GM06990 (cell line): Measurements from ENCODE around the gene CHST13.

Source experiments
- DNase-seq: peaks from one replicate; pipeline ENCODE4 v3.0.0-alpha.2; 2011; ENCODE audit not compliant: insufficient read length; ENCODE audit errors: extremely low read depth
- H3K27me3 ChIP-seq: replicated peaks from 2 replicates; pipeline ENCODE4 v1.6.0; 2011; ENCODE audit warnings: low read length; ENCODE audit not compliant: control insufficient read depth, insufficient read depth
- H3K36me3 ChIP-seq: 2 replicates; pipeline ENCODE4 v1.5.1; 2011; ENCODE audit warnings: low read length; ENCODE audit not compliant: control insufficient read depth, insufficient read depth
- H3K4me3 ChIP-seq: replicated peaks from 2 replicates; pipeline ENCODE4 v1.5.1; 2011; ENCODE audit warnings: low read depth, mild to moderate bottlenecking, control low read depth, low read length
- TF ChIP-seq, protein P1 (sequence below): IDR thresholded peaks from 2 replicates; pipeline ENCODE4 v1.5.1; 2011; ENCODE audit warnings: low read length, control low read depth, mild to moderate bottlenecking, inconsistent platforms; ENCODE audit not compliant: insufficient read depth, poor library complexity, severe bottlenecking

The CHST13 gene

GRCh38 chr3:126503701-126504100 lies 20.3 kb upstream of the CHST13 start:
- H3K36me3 ChIP-seq = no peaks in the 10 kb centered on the region
- no peak overlapping the region for H3K4me3 ChIP-seq
- no peaks in the 10 kb centered on the region for H3K27me3 ChIP-seq
- no peak for DNase-seq
- TF ChIP-seq, protein P1, sequence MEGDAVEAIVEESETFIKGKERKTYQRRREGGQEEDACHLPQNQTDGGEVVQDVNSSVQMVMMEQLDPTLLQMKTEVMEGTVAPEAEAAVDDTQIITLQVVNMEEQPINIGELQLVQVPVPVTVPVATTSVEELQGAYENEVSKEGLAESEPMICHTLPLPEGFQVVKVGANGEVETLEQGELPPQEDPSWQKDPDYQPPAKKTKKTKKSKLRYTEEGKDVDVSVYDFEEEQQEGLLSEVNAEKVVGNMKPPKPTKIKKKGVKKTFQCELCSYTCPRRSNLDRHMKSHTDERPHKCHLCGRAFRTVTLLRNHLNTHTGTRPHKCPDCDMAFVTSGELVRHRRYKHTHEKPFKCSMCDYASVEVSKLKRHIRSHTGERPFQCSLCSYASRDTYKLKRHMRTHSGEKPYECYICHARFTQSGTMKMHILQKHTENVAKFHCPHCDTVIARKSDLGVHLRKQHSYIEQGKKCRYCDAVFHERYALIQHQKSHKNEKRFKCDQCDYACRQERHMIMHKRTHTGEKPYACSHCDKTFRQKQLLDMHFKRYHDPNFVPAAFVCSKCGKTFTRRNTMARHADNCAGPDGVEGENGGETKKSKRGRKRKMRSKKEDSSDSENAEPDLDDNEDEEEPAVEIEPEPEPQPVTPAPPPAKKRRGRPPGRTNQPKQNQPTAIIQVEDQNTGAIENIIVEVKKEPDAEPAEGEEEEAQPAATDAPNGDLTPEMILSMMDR = no peak

DNA sequence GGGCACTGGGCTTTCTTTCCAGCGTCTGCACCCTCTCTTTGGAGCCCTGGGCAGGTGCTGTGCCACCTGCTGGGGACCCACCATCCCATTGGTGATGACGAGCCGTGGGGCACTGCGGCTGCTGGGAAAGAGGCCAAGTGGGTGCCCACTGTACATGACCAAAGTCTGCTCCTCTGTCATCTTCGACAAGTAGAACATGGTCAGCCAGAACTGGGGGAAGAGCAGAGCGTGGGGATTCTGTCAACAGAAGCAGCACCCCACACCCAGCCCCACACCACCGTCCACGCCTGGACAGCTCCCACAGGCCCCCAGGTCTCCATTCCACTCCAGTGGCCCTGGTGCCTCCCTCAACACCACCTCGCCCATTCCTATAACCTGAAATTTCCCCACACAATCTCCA lies 16.1 kb upstream of the CHST13 start:
- no peaks in the 10 kb centered on the region for H3K27me3 ChIP-seq
- no peaks in the 10 kb centered on the region for H3K36me3 ChIP-seq
- no peak overlapping the region for H3K4me3 ChIP-seq
- DNase-seq = no peak
- TF ChIP-seq, protein P1 = no peak

GRCh38 chr3:126508564-126508964 lies 15.4 kb upstream of the CHST13 start:
- H3K4me3 ChIP-seq = no peak overlapping the region
- TF ChIP-seq, protein P1 = no peak
- no peak for DNase-seq

DNA sequence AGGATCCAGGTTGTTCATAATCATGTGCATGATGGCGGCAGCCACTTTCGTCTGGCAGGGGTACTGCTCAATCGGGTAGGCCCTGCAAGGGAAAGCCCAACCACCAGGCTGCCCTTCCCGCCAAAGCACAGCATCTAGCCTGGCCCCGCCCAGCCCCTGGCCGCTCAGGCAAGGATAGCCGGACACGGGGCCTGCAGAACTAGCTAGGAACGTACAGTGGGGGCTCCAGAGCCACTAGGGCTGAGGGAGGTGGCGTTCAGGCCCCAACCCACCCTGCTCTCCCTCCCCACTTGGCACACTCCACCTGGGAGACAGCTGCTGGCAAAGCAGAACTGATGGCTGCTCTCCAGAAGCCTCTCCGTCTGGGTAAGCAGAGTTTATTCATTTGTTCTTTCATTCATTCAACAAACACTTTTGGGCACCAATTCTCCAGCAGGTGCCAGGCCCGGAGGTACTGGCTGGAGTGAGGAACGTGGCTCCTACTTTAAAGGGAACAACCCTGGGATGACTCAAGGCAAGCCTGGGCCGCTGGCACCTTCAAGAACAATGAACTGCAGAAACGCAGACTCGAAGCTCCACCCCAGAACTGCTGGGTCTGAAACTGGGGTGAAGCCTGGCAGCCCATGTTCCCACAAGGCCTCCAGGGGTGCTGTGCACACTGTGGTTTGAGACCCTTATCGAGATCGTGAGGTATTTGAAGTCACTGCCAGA lies 14.2 kb upstream of the CHST13 start:
- TF ChIP-seq, protein P1 = no peak
- H3K4me3 ChIP-seq = no peak overlapping the region
- no peaks in the 10 kb centered on the region for H3K36me3 ChIP-seq
- DNase-seq = no peak
- no peaks in the 10 kb centered on the region for H3K27me3 ChIP-seq

More at GRCh38 chr3:126508564-126508964, 15.4 kb upstream of the CHST13 start:
- Histone ChIP-seq H3K36me3 (no peaks in the 10 kb centered on the region), H3K27me3 (no peaks in the 10 kb centered on the region)

- H3K36me3 ChIP-seq = no peaks in the 10 kb centered on the region
- TF ChIP-seq, protein P1 = no peak
- DNase-seq = no peak
- no peaks in the 10 kb centered on the region for H3K27me3 ChIP-seq
- no peak overlapping the region for H3K4me3 ChIP-seq
Observed at GRCh38 chr3:126510308-126510910, 13.5 kb upstream of the CHST13 start.
